Thyroid gland (tissue), 4 donors: Measurements from ENCODE around the gene ZFP28.

Experiments
- CTCF ChIP-seq, 6 experiments: fragments of 200-600 bp in 3 of 6; fragments of 450-650 bp in 3 of 6; sonication (generic) in 3 of 6; IDR thresholded peaks; one replicate each; pipeline ENCODE4 v1.5.1; 2016 to 2019; ENCODE audit warnings: antibody characterized with exemption in 6 of 6, mild to moderate bottlenecking in 2 of 6, inconsistent platforms in 1 of 6, moderate library complexity in 1 of 6
- POLR2A ChIP-seq, 2 donors: fragments of 450-650 bp; IDR thresholded peaks; one replicate each; pipeline ENCODE4 v1.6.1; 2017; ENCODE audit warnings: antibody characterized with exemption in 2 of 2, mild to moderate bottlenecking in 2 of 2, moderate library complexity in 1 of 2

GRCh38 chr19:56562766-56563165, 24.0 kb downstream of the ZFP28 start:
- TF ChIP-seq CTCF (IDR thresholded peaks at IDR 0.05): no peak
- no peak for TF ChIP-seq POLR2A (IDR thresholded peaks at IDR 0.05)
